WI38 (cell line): ENCODE results near the gene NAGK.

Source experiments
- H3K4me3 ChIP-seq: 2 replicates; pipeline ENCODE4 v1.5.1; 2011; ENCODE audit warnings: low read depth, mild to moderate bottlenecking, control low read depth, low read length
- CTCF ChIP-seq: IDR thresholded peaks from 2 replicates; pipeline ENCODE4 v1.5.1; 2012; ENCODE audit warnings: low read depth, mild to moderate bottlenecking, control low read depth, low read length

Gene NAGK

GRCh38 chr2:71064754-71065621, 3.5 kb upstream of the NAGK start:
- H3K4me3 ChIP-seq: no peak overlapping the region
- no peak for TF ChIP-seq CTCF

GRCh38 chr2:71066856-71067255, 1.6 kb upstream of the NAGK start:
- H3K4me3 ChIP-seq: no peak overlapping the region
- TF ChIP-seq CTCF: no peak

GRCh38 chr2:71067567-71068217, 756 bp upstream of the NAGK start:
- no peak for TF ChIP-seq CTCF
- H3K4me3 ChIP-seq: peak overlapping the region; percentile 97

- peak overlapping the region; percentile 97 for H3K4me3 ChIP-seq
- TF ChIP-seq CTCF: no peak
These were observed 928 bp downstream of the NAGK start for GRCh38 chr2:71069376-71069775.

- TF ChIP-seq CTCF: 0 out of 2 replicates have a peak, but pooled peaks have one; percentile 14
- H3K4me3 ChIP-seq: peak overlapping the region; percentile 97; the same call in 1 of the 2 replicates
These were observed 2.0 kb downstream of the NAGK start for GRCh38 chr2:71070294-71071093.

- no peak for TF ChIP-seq CTCF
- no peak overlapping the region for H3K4me3 ChIP-seq
These were observed 3.4 kb downstream of the NAGK start for GRCh38 chr2:71071681-71072398.
